Calu3 (cell line): ENCODE data around the gene SMIM24. TPM values are rescaled to one million over a fixed set of nuclear protein-coding genes. Genes with fewer than 3 reads are reported as not detected.

Source experiments
- BruUV-seq: library from RNA; stranded (reverse); fragments of 400-500 nt; replicated peaks from 2 replicates; lab custom pipeline; 2021; lab: Mats Ljungman, UMichigan
- CTCF ChIA-PET: fragments of 300-600 bp; sonication (Branson Sonifier 250); formaldehyde crosslinking; loops from one replicate; lab custom pipeline; 2022; ENCODE audit warnings: antibody characterized with exemption; lab: Charles Lee
- DNase-seq: peaks from one replicate; pipeline ENCODE4 v3.0.0; 2022
- H3K27ac Mint-ChIP-seq: one replicate; pipeline ENCODE4 v1.8.0; 2022; ENCODE audit warnings: mixed read lengths; ENCODE audit not compliant: unreplicated experiment
- H3K27me3 Mint-ChIP-seq: one replicate; pipeline ENCODE4 v1.8.0; 2022; ENCODE audit warnings: mixed read lengths; ENCODE audit not compliant: unreplicated experiment
- H3K36me3 Mint-ChIP-seq: one replicate; pipeline ENCODE4 v1.8.0; 2022; ENCODE audit warnings: mild to moderate bottlenecking, moderate library complexity, mixed read lengths; ENCODE audit not compliant: insufficient read depth, unreplicated experiment
- H3K4me1 Mint-ChIP-seq: one replicate; pipeline ENCODE4 v1.8.0; 2022; ENCODE audit warnings: mild to moderate bottlenecking, low read depth, mixed read lengths; ENCODE audit not compliant: unreplicated experiment
- H3K4me3 Mint-ChIP-seq: one replicate; pipeline ENCODE4 v1.8.0; 2022; ENCODE audit warnings: mild to moderate bottlenecking, low read depth, moderate library complexity, mixed read lengths; ENCODE audit not compliant: unreplicated experiment
- H3K9me3 Mint-ChIP-seq: one replicate; pipeline ENCODE4 v1.8.0; 2022; ENCODE audit warnings: low read depth, mixed read lengths; ENCODE audit not compliant: unreplicated experiment
- intact Hi-C: fragments of 100-400 bp; cut with micrococcal nuclease; formaldehyde crosslinking; loops from one replicate; pipeline ENCODE4 v1.10.0; 2022; ENCODE audit not compliant: unreplicated experiment
- total RNA-seq: library from RNA; stranded (reverse); gene quantifications from 2 replicates; pipeline ENCODE4 v1.2.3, GENCODE V29; 2022
- TF ChIP-seq, protein P1 (sequence below): fragments of 200-600 bp; IDR thresholded peaks from one replicate; pipeline ENCODE4 v1.8.0; 2022; ENCODE audit warnings: antibody characterized with exemption; ENCODE audit not compliant: unreplicated experiment

Gene SMIM24
- total RNA-seq, 1 experiment from 2014 or later = 1.5 TPM

- H3K27me3 Mint-ChIP-seq = no peaks in the 10 kb centered on the region
- CTCF ChIA-PET = interaction anchor here (0.6 to 0.7 kb wide), 2 partner anchors 76 to 92 kb away, joined by 3 to 7 read pairs; no protein-coding TSS in a partner anchor
- H3K9me3 Mint-ChIP-seq = no peaks in the 10 kb centered on the region
- no peak for DNase-seq
- intact Hi-C loops = no loop called here
- no peaks in the 10 kb centered on the region for H3K4me1 Mint-ChIP-seq
- BruUV-seq = no TSS peak
- no peak overlapping the region for H3K4me3 Mint-ChIP-seq
- H3K36me3 Mint-ChIP-seq = peaks cover 9% of the 10 kb centered on the region
- TF ChIP-seq, protein P1, sequence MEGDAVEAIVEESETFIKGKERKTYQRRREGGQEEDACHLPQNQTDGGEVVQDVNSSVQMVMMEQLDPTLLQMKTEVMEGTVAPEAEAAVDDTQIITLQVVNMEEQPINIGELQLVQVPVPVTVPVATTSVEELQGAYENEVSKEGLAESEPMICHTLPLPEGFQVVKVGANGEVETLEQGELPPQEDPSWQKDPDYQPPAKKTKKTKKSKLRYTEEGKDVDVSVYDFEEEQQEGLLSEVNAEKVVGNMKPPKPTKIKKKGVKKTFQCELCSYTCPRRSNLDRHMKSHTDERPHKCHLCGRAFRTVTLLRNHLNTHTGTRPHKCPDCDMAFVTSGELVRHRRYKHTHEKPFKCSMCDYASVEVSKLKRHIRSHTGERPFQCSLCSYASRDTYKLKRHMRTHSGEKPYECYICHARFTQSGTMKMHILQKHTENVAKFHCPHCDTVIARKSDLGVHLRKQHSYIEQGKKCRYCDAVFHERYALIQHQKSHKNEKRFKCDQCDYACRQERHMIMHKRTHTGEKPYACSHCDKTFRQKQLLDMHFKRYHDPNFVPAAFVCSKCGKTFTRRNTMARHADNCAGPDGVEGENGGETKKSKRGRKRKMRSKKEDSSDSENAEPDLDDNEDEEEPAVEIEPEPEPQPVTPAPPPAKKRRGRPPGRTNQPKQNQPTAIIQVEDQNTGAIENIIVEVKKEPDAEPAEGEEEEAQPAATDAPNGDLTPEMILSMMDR = no peak
- no peak overlapping the region for H3K27ac Mint-ChIP-seq
These were observed 36.3 kb downstream of the SMIM24 start for GRCh38 chr19:3443840-3444694.

DNA sequence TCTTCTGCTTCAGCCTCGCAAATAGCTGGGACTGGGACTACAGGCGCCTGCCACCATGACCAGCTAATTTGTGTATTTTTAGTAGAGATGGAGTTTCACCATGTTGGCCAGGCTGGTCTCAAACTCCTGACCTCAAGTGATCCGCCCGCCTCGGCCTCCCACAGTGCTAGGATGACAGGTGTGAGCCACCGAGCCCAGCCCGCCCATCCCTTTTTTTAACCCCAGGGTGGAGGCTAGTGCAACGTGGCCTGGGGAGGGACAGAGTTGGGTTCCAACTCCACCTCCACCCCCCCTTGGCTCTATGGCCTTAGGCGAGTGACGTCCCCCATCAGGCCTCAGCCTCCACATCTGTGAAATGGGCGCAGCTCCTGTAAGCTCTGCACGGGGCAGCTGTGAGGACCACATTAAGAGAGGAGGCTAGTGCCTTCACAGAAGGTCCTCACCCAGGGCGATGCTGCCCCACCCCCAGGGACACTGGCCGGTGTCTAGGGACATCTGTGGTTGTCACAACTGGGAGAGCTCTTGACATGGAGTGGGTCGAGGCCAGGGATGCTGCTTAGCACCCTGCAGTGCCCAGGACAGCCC lies 37.7 kb downstream of the SMIM24 start:
- CTCF ChIA-PET = interaction anchor here (0.7 kb wide), 1 partner anchor 17 kb away, joined by 4 read pairs; no protein-coding TSS in a partner anchor
- intact Hi-C loops = no loop called here

GRCh38 chr19:3441986-3442329 lies 38.4 kb downstream of the SMIM24 start:
- CTCF ChIA-PET = no interaction called here
- peaks cover 5% of the 10 kb centered on the region for H3K36me3 Mint-ChIP-seq
- H3K4me3 Mint-ChIP-seq = no peak overlapping the region
- H3K9me3 Mint-ChIP-seq = no peaks in the 10 kb centered on the region
- no peak for DNase-seq
- BruUV-seq = no TSS peak
- no peak overlapping the region for H3K27ac Mint-ChIP-seq
- TF ChIP-seq, protein P1 = no peak
- no peaks in the 10 kb centered on the region for H3K27me3 Mint-ChIP-seq
- intact Hi-C loops = no loop called here
- H3K4me1 Mint-ChIP-seq = no peaks in the 10 kb centered on the region

More for the DNA sequence above, 37.7 kb downstream of the SMIM24 start:
- H3K27ac Mint-ChIP-seq = no peak overlapping the region
- H3K4me3 Mint-ChIP-seq = no peak overlapping the region
- H3K9me3 Mint-ChIP-seq = no peaks in the 10 kb centered on the region
- TF ChIP-seq, protein P1 = no peak
- no peaks in the 10 kb centered on the region for H3K4me1 Mint-ChIP-seq
- peaks cover 5% of the 10 kb centered on the region for H3K36me3 Mint-ChIP-seq
- DNase-seq = no peak
- H3K27me3 Mint-ChIP-seq = no peaks in the 10 kb centered on the region
- BruUV-seq = no TSS peak

DNA sequence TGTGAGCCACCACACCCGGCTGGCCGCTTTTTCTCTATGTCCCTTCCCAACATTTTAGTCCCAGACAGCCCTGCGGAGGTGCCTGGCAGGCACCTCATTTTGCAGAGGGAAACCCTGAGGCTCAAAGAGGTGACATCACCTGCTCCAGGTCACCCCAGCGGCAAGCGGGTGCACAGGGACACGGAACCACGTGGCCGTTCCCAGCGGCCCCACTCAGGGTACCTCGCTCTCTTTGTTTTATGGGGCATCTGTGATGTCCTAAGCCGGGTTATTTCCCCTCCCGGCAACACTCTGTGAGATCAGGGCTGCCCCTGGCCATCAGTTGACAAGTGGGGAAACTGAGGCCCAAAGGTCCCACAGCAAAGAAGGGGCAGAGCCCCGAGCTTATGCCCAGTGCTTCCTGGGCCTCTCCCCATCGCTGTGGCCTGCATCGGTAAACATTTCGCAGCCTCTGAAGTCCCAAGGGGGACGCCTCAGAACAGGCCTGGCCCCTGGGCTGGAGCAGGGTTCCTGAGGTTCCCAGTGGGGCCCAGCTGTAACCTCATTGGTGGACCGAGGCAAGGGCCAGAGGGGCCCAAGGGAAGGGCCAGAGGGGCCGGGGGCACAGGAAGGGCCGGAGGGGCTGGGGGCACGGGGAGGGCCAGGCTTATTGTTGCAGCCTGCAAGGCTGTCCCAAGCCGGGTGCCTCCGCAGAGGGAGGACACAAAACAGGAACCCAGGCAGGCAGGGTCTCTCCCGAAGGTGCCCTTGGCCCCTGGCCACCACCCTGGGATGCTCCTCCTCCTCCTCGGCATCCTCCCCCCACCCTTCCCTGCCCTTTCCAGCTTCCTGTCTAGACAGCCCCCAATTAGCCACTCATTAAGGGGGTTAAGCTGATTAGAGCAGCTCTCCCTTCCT lies 39.0 kb downstream of the SMIM24 start:
- H3K27me3 Mint-ChIP-seq = no peaks in the 10 kb centered on the region
- no TSS peak for BruUV-seq
- H3K36me3 Mint-ChIP-seq = peaks cover 5% of the 10 kb centered on the region
- intact Hi-C loops = no loop called here
- H3K4me1 Mint-ChIP-seq = no peaks in the 10 kb centered on the region
- CTCF ChIA-PET = no interaction called here
- no peak overlapping the region for H3K4me3 Mint-ChIP-seq
- no peak for DNase-seq
- no peak overlapping the region for H3K27ac Mint-ChIP-seq
- TF ChIP-seq, protein P1 = no peak
- H3K9me3 Mint-ChIP-seq = no peaks in the 10 kb centered on the region
